ENCODE measurements around the gene FBXL20. TPM values are rescaled to one million over a fixed set of nuclear protein-coding genes. Genes with fewer than 3 reads are reported as not detected.
"Not testable (repeated sequence)": the region's sequence is repeated elsewhere in the genome, so short reads cannot be mapped to it uniquely, and the experiment has no call there.

Gene FBXL20
- total and polyA plus RNA-seq, 2 donors, result 4.0 to 18.6 TPM

DNA sequence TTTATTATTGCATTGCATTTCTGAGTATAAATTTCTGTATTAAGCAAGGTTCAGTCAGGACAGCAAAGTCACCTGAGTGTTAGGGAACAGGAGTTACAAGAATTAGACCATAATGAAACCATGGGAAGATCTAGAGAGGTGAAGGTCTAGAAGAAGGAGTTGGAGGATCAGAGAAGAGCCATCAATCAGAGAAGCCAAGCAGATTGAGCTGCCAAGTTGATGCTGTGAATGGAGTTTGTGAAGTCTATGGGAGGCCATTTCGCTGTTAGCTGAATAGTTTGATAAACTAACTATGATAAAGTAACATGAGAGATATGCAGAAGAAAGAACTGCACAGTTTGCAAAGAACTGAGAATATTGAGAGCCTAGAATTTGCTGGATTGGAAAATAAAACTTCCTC is 40.4 kb downstream of the FBXL20 start:
- no peak for DNase-seq (ENCODE audit: extremely low spot score)
- WGBS, result 92% methylated on average over 1 of the region's 1 CpG

DNA sequence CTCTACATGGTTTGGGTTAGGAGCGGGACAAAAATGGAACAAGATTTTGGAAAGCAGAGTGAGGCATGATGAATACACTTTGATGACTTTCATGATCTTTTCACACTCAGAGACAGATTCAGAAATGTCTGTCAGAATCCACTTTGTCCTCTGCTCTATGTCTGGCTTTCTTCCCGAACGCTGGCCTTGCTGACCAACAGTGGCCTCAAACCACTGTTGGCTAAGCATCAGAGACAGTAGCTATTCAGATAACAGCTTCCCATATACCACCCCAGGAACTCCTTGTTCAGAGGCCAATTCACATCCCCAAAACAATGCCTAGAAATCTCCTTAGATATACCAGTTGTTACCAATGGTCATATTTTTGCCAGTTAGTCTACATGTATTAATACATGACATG is 40.9 kb downstream of the FBXL20 start:
- H3K36me3 ChIP-seq (ENCODE audit: insufficient read depth), result no peaks in the 10 kb centered on the region
- 73% methylated on average over 3 of the region's 3 CpGs for WGBS
- no peak overlapping the region for H3K4me3 ChIP-seq (ENCODE audit: low read depth, low read length)
- H3K4me1 ChIP-seq (ENCODE audit: insufficient read depth), result no peaks in the 10 kb centered on the region
- H3K27ac ChIP-seq (ENCODE audit: low read depth), result no peak overlapping the region
- DNase-seq (ENCODE audit: extremely low spot score), result no peak

More for the DNA sequence above, 40.4 kb downstream of the FBXL20 start:
- Histone ChIP-seq H3K36me3 (ENCODE audit: insufficient read depth) (no peaks in the 10 kb centered on the region), H3K27ac (ENCODE audit: low read depth) (no peak overlapping the region), H3K4me1 (ENCODE audit: insufficient read depth) (no peaks in the 10 kb centered on the region), H3K4me3 (ENCODE audit: low read depth, low read length) (no peak overlapping the region)

DNA sequence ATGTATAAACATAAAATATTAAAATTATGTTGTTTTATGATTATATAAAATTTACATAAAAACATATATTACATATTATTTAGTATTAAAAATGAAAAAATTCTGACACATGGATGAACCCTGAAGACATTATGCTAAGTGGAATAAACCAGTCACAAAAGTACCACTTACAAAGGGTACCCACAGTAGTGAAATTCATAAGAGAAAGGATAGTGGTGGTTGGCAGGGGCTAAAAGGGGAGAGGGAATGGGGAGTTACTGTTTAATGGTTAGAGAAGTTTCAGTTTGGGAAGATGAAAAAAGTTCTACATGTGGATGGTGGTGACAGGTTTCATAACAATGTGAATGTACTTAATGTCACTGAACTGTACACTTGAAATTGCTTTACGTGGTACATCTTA is 41.4 kb downstream of the FBXL20 start:
- no peaks in the 10 kb centered on the region for H3K4me1 ChIP-seq (ENCODE audit: insufficient read depth)

DNA sequence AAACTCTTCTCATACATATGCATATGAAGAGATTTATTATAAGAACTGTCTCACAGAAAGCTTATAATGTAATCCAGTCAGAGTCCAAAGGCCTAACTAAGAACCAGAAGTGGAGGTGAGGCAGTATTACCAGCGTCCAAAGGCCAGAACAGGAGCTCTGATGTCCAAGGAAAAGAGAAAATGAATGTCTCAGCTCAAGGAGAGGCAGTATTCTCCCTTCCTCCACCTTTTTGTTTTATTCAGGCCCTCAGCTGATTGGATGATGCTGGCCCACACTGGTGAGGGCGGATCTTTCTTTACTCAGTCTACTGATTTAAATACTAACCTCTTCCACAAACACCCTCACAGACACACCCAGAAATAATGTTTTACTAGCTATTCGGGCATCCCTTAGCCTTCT is 43.4 kb downstream of the FBXL20 start:
- Histone ChIP-seq H3K36me3 (ENCODE audit: insufficient read depth) (no peaks in the 10 kb centered on the region), H3K4me3 (ENCODE audit: low read depth, low read length) (no peak overlapping the region), H3K4me1 (ENCODE audit: insufficient read depth) (no peaks in the 10 kb centered on the region), H3K27ac (ENCODE audit: low read depth) (no peak overlapping the region)
- 73% methylated on average over 3 of the region's 3 CpGs for WGBS
- no peak for DNase-seq (ENCODE audit: extremely low spot score)

More for the DNA sequence above, 41.4 kb downstream of the FBXL20 start:
- Histone ChIP-seq H3K36me3 (ENCODE audit: insufficient read depth) (no peaks in the 10 kb centered on the region), H3K27ac (ENCODE audit: low read depth) (no peak overlapping the region), H3K4me3 (ENCODE audit: low read depth, low read length) (no peak overlapping the region)
- no peak for DNase-seq (ENCODE audit: extremely low spot score)
- 88% methylated on average over 1 of the region's 1 CpG for WGBS

DNA sequence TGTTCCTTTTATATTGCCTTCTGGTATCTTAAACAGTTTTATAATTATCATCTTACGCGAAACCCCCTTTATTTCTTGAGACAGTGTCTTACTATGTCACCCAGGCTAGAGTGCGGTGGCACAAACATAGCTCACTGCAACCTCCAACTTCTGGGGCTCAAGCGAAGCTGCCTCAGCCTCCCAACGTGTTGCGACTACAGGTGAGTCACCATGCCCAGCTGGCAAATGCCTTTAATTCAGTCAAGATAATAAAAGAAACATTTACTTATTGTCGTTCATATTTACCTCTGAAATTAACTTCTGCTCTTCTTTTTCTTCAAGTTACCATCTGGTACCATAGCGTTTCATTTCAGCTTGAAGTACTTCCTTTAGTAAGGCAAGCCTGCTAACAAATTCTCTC is 43.9 kb downstream of the FBXL20 start:
- DNase-seq (ENCODE audit: extremely low spot score), result no peak
- Histone ChIP-seq H3K4me1 (ENCODE audit: insufficient read depth) (no peaks in the 10 kb centered on the region), H3K27ac (ENCODE audit: low read depth) (no peak overlapping the region), H3K36me3 (ENCODE audit: insufficient read depth) (no peaks in the 10 kb centered on the region), H3K4me3 (ENCODE audit: low read depth, low read length) (no peak overlapping the region)
- WGBS, result 82% methylated on average over 8 of the region's 8 CpGs

DNA sequence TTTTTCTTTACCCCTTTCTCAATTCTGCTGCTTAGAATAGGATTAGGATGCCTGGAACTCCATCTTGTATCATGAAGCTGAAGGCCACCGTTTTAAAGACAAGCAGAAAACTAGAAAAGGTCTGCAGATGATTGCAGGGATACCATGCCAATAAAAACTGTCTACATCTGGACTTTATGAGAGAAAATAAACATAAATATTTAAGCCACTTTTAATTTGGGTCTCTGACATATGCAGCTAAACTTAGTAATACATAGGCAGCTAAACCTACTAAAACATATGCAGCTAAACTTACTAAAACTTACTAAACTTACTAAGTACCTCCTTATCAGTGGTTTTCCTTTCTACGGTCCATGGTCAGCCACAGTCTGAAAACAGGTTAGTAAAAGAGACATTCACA is 48.4 kb downstream of the FBXL20 start:
- DNase-seq (ENCODE audit: extremely low spot score), result no peak
- Histone ChIP-seq H3K27ac (ENCODE audit: low read depth) (no peak overlapping the region), H3K36me3 (ENCODE audit: insufficient read depth) (no peaks in the 10 kb centered on the region), H3K4me3 (ENCODE audit: low read depth, low read length) (no peak overlapping the region), H3K4me1 (ENCODE audit: insufficient read depth) (no peaks in the 10 kb centered on the region)
- 58% methylated on average over 2 of the region's 2 CpGs for WGBS

DNA sequence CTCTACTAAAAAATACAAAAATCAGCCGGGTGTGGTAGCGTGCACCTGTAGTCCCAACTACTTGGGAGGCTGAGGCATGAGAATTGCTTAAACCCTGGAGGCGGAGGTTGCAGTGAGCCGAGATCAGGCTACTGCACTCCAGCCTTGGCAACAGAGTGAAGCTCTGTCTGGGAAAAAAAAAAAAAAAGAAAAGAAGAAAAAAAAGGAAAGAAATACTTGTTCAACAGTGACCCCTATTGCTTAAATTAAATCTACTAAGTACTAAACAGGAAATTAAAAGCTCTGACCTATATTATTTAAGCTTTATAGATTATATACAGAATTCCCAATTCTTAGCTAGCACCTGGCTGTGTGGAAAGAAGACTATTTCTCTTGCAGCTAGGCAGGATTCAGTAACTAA is 48.9 kb downstream of the FBXL20 start:
- H3K36me3 ChIP-seq (ENCODE audit: insufficient read depth), result no peaks in the 10 kb centered on the region
- DNase-seq (ENCODE audit: extremely low spot score), result no peak
- no peak overlapping the region for H3K27ac ChIP-seq (ENCODE audit: low read depth)
- H3K4me1 ChIP-seq (ENCODE audit: insufficient read depth), result no peaks in the 10 kb centered on the region
- no peak overlapping the region for H3K4me3 ChIP-seq (ENCODE audit: low read depth, low read length)
- WGBS, result 61% methylated on average over 4 of the region's 4 CpGs

DNA sequence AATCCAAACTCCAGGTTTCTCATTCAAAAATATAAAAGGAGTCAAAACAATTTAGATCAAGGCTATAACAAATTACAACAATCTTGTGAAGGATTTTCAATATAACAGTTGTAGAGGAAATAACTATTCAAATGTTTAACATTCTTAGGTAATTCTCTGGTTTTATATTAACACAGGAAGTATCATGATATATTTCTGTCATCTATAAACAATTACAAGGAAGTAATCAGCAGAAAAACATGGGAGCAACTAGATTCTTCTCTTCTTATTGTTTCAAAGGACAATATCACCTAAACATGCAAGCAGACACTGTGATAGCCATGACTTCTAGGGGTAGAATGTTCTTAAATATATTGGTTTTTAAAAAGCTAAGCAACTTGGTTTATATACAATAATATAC is 49.9 kb downstream of the FBXL20 start:
- no peak overlapping the region for H3K27ac ChIP-seq (ENCODE audit: low read depth)
- H3K36me3 ChIP-seq (ENCODE audit: insufficient read depth), result no peaks in the 10 kb centered on the region
- no peak overlapping the region for H3K4me3 ChIP-seq (ENCODE audit: low read depth, low read length)
- DNase-seq (ENCODE audit: extremely low spot score), result no peak
- H3K4me1 ChIP-seq (ENCODE audit: insufficient read depth), result no peaks in the 10 kb centered on the region

DNA sequence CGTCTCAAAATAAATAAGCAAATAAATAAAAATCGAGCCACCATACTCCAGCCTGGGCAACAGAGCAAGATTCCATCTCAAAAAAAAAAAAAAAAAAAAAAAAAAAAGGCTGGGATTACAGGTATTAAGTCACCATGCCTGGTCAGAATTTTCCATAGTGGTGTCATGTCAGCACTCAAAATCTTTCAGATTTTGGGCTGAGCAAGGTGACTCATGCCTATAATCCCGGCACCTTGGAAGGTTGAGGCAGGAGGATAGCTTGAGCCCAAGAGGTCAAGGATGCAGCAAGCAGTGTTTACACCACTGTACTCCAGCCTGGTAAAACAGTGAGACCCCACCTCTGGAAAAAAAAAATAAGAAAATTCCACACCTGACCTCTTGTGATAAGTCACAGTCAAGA is 52.2 kb downstream of the FBXL20 start:
- Histone ChIP-seq H3K4me1 (ENCODE audit: insufficient read depth) (no peaks in the 10 kb centered on the region), H3K27ac (ENCODE audit: low read depth) (no peak overlapping the region), H3K36me3 (ENCODE audit: insufficient read depth) (no peaks in the 10 kb centered on the region), H3K4me3 (ENCODE audit: low read depth, low read length) (no peak overlapping the region)
- DNase-seq (ENCODE audit: extremely low spot score), result no peak
- WGBS, result 77% methylated on average over 3 of the region's 3 CpGs

DNA sequence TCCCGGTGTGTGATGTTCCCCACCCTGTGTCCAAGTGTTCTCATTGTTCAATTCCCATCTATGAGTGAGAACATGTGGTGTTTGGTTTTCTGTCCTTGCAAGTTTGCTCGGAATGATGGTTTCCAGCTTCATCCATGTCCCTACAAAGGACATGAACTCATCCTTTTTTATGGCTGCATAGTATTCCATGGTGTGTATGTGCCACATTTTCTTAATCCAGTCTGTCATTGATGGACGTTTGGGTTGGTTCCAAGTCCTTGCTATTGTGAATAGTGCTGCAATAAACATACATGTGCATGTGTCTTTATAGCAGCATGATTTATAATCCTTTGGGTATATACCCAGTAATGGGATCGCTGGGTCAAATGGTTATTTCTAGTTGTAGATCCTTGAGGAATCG is 54.6 kb downstream of the FBXL20 start:
- DNase-seq (ENCODE audit: extremely low spot score); H3K36me3 ChIP-seq (ENCODE audit: insufficient read depth); H3K27ac ChIP-seq (ENCODE audit: low read depth); H3K4me1 ChIP-seq (ENCODE audit: insufficient read depth); H3K4me3 ChIP-seq (ENCODE audit: low read depth, low read length): not testable (repeated sequence)
- 92% methylated on average over 5 of the region's 5 CpGs for WGBS

DNA sequence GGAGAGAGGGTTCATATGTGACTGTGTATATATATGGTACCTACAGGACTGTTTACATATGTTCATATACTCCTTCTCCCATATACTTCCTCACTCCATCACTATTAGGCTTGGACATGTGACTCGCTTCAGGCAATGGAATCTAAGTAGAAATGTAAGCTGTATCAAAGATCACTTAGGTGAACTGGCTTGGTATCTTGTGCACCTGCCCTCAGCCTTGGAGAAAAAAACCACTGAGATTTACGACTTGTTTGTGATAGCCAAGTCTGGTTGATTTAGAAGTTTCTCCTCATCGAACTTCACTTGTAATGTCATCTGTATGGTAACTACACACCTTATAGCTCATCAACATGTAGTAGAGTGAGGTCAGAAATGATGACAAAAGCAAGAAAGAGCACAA is 59.9 kb downstream of the FBXL20 start:
- 88% methylated on average over 3 of the region's 3 CpGs for WGBS
- no peak overlapping the region for H3K4me3 ChIP-seq (ENCODE audit: low read depth, low read length)
- H3K27ac ChIP-seq (ENCODE audit: low read depth), result no peak overlapping the region
- peaks cover 4% of the 10 kb centered on the region for H3K36me3 ChIP-seq (ENCODE audit: insufficient read depth)
- H3K4me1 ChIP-seq (ENCODE audit: insufficient read depth), result no peaks in the 10 kb centered on the region
- no peak for DNase-seq (ENCODE audit: extremely low spot score)

DNA sequence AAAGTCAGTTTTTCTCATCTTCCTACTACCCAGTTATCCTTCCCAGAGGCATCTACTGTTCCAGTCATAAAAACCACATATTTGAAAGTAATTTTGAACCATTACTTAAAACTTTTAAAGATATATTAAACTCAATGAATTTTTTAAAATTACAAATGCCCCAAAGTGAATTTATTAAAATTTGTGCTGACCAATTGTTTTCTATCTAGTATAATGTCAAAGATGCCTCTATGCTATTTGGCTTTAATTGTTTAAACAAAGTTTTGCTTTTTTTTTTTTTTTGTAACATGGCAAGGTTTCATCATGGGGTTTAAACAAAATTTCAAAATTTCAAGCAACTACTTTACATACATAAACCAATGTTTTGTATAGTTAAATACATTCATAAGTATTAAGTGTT is 60.7 kb downstream of the FBXL20 start:
- Histone ChIP-seq H3K27ac (ENCODE audit: low read depth) (no peak overlapping the region), H3K4me3 (ENCODE audit: low read depth, low read length) (no peak overlapping the region), H3K4me1 (ENCODE audit: insufficient read depth) (no peaks in the 10 kb centered on the region), H3K36me3 (ENCODE audit: insufficient read depth) (peaks cover 4% of the 10 kb centered on the region)
- DNase-seq (ENCODE audit: extremely low spot score), result no peak

DNA sequence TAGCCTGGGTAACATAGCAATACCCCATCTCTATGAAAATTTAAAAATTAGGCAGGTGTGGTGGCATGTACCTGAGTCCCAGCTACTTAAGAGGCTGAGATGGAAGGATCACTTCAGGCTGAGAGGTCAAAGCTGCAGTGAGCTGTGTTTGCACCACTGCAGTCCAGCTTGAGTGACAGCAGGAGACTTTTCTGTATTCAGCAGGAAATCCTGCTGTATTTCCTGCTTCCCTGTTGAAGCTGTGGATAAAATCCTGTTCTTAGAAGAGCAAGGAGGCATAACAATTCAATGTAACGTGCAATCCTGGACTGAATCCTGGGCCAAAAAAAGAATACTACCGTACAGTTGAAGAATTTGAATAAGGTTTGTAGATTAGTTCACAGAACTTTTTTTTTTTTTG is 62.2 kb downstream of the FBXL20 start:
- 68% methylated on average over 2 of the region's 2 CpGs for WGBS
- H3K36me3 ChIP-seq (ENCODE audit: insufficient read depth), result peaks cover 4% of the 10 kb centered on the region

DNA sequence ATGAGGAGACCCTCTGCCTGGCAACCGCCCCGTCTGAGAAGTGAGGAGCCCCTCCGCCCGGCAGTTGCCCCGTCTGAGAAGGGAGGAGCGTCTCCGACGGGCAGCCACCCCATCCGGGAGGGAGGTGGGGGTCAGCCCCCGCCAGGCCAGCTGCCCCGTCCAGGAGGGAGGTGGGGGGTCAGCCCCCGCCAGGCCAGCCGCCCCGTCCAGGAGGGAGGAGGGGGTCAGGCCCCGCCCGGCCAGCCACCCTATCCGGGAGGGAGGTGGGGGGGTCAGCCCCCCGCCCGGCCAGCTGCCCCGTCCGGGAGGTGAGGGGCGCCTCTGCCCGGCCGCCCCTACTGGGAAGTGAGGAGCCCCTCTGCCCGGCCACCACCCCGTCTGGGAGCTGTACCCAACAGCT is 63.8 kb downstream of the FBXL20 start:
- WGBS, result 95% methylated on average over 26 of the region's 26 CpGs

More for the DNA sequence above, 62.2 kb downstream of the FBXL20 start:
- no peak for DNase-seq (ENCODE audit: extremely low spot score)
- H3K27ac ChIP-seq (ENCODE audit: low read depth), result no peak overlapping the region
- no peak overlapping the region for H3K4me3 ChIP-seq (ENCODE audit: low read depth, low read length)
- H3K4me1 ChIP-seq (ENCODE audit: insufficient read depth), result no peaks in the 10 kb centered on the region

DNA sequence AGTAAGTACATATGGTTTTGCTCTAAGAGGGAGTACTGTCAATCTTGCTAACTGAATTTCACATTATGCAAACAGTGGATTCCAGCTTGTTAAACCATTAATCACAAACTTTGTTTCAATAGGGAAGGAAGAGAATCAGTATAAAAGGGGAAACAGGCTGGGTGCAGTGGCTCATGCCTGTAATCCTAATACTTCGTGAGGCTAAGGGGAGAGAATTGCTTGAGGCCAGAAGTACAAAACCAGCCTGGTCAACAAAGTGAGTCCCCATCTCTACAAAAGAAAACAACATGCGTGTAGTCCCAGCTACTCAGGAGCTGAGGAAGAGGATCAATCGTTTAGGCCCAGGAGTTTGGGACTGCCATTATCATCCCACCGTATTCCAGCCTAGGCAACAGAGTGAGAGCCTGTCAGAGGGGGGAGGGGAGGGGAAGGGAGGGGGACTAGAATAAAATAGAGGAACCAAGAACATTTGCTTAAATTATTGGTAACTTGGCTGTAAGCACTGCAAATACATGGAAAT is 65.7 kb downstream of the FBXL20 start:
- DNase-seq (ENCODE audit: extremely low spot score), result no peak
- no peak overlapping the region for H3K27ac ChIP-seq (ENCODE audit: low read depth)
- H3K36me3 ChIP-seq (ENCODE audit: insufficient read depth), result peaks cover 3% of the 10 kb centered on the region
- H3K4me3 ChIP-seq (ENCODE audit: low read depth, low read length), result no peak overlapping the region
- H3K4me1 ChIP-seq (ENCODE audit: insufficient read depth), result no peaks in the 10 kb centered on the region
- 69% methylated on average over 4 of the region's 4 CpGs for WGBS

More for the DNA sequence above, 63.8 kb downstream of the FBXL20 start:
- H3K36me3 ChIP-seq (ENCODE audit: insufficient read depth); H3K4me3 ChIP-seq (ENCODE audit: low read depth, low read length); H3K27ac ChIP-seq (ENCODE audit: low read depth); DNase-seq (ENCODE audit: extremely low spot score); H3K4me1 ChIP-seq (ENCODE audit: insufficient read depth): not testable (repeated sequence)

Measured in urinary bladder (tissue), 4 donors.